PC-9 (cell line): ENCODE data around the gene VDR.

ENCODE experiments used
- CTCF ChIP-seq: fragments of 200-600 bp; sonication (generic); conservative IDR thresholded peaks from 2 replicates; pipeline ENCODE4 v1.6.1; 2017; ENCODE audit warnings: mixed run types, antibody characterized with exemption, mild to moderate bottlenecking, moderate library complexity
- EZH2 ChIP-seq: fragments of 200-600 bp; sonication (generic); IDR thresholded peaks from 2 replicates; pipeline ENCODE4 v1.8.0; 2017; ENCODE audit warnings: antibody characterized with exemption, low read depth

- TF ChIP-seq CTCF (no peak), EZH2 (no peak)
Measured at GRCh38 chr12:47954058-47954457, 49.3 kb upstream of the VDR start.
